Kidney (tissue), 14 donors: ENCODE measurements around the gene UGT1A3. TPM values are rescaled to one million over a fixed set of nuclear protein-coding genes. Genes with fewer than 3 reads are reported as not detected.
A peak's percentile ranks its signal among the peaks of the same experiment; 100 is the strongest.

Experiments
- DNase-seq, 5 donors: peaks; one replicate each; pipeline ENCODE4 v3.0.0-alpha.2; 2013 to 2020
- FAIRE-seq: peaks from 2 replicates; lab custom pipeline; 2012; peaks lifted over from hg19 to GRCh38; lab: Jason Lieb, UNC
- H3K27ac ChIP-seq, 2 donors: one replicate each; pipeline ENCODE4 v1.7.0; 2013; ENCODE audit warnings: low read depth in 2 of 2, low read length in 2 of 2, inconsistent platforms in 1 of 2
- H3K27me3 ChIP-seq: one replicate; pipeline ENCODE4 v1.7.1; 2013; ENCODE audit warnings: low read length, inconsistent platforms; ENCODE audit not compliant: control insufficient read depth, insufficient read depth
- H3K36me3 ChIP-seq, 3 donors: one replicate each; pipeline versions ENCODE4 v1.7.0 to v1.7.1; 2013; ENCODE audit warnings: low read length in 3 of 3, control low read depth in 1 of 3, inconsistent platforms in 1 of 3; ENCODE audit not compliant: insufficient read depth in 3 of 3, control insufficient read depth in 2 of 3
- H3K4me1 ChIP-seq, 3 donors: one replicate each; pipeline versions ENCODE4 v1.7.0 to v1.7.1; 2013; ENCODE audit warnings: low read length in 3 of 3, inconsistent platforms in 1 of 3, low read depth in 1 of 3; ENCODE audit not compliant: control insufficient read depth in 2 of 3, insufficient read depth in 2 of 3
- H3K4me3 ChIP-seq, 3 donors: one replicate each; pipeline versions ENCODE4 v1.7.0 to v1.8.1; 2013; ENCODE audit warnings: low read length in 3 of 3, control low read depth in 1 of 3, inconsistent platforms in 1 of 3
- H3K9ac ChIP-seq, 3 donors: one replicate each; pipeline versions ENCODE4 v1.7.0 to v1.7.1; 2013; ENCODE audit warnings: low read length in 3 of 3, control low read depth in 1 of 3, inconsistent platforms in 1 of 3
- H3K9me3 ChIP-seq, 3 donors: one replicate each; pipeline versions ENCODE4 v1.7.0 to v1.7.1; 2013; ENCODE audit warnings: low read length in 3 of 3, control low read depth in 1 of 3, inconsistent platforms in 1 of 3; ENCODE audit not compliant: control insufficient read depth in 2 of 3, insufficient read depth in 1 of 3
- CTCF ChIP-seq: IDR thresholded peaks from 3 replicates; pipeline ENCODE4 v1.5.1; 2012; ENCODE audit warnings: mild to moderate bottlenecking, moderate library complexity, borderline replicate concordance; ENCODE audit not compliant: insufficient read depth; ENCODE audit errors: extremely low read depth
- intact Hi-C: fragments of 100-400 bp; cut with DNase I; formaldehyde crosslinking; loops from one replicate; pipeline ENCODE4 v1.11.1; 2022
- polyA plus RNA-seq: library from polyadenylated mRNA; stranded (reverse); fragments of 350-450 nt; fragmentation: Illumina TruSeq; extraction: RNeasy Lipid Tissue Mini Kit (QIAGEN cat#74804); gene quantifications from one replicate; pipeline ENCODE4 v1.2.3, GENCODE V29; 2014; ENCODE audit warnings: low read depth, low replicate concordance; ENCODE audit not compliant: insufficient read depth
- total RNA-seq: library from RNA; stranded (reverse); fragmentation: NEBNext Ultra II Directional; extraction: Animal tissue kit (Norgen Biotek cat#: 25700); gene quantifications from one replicate; pipeline ENCODE4 v1.2.1, GENCODE V29; 2021
- donor health status: control.
- donor health status: control.
- donor health status: control.
- donor health status: control.
- donor health status: control.
- donor health status: DM: yes; HTN: yes; CAD: no.
- donor health status: Normal renal cell carcinoma (clear cell type).

UGT1A3 gene
- total and polyA plus RNA-seq, 2 donors from 2014 or later = 0.47 to 0.57 TPM

DNA sequence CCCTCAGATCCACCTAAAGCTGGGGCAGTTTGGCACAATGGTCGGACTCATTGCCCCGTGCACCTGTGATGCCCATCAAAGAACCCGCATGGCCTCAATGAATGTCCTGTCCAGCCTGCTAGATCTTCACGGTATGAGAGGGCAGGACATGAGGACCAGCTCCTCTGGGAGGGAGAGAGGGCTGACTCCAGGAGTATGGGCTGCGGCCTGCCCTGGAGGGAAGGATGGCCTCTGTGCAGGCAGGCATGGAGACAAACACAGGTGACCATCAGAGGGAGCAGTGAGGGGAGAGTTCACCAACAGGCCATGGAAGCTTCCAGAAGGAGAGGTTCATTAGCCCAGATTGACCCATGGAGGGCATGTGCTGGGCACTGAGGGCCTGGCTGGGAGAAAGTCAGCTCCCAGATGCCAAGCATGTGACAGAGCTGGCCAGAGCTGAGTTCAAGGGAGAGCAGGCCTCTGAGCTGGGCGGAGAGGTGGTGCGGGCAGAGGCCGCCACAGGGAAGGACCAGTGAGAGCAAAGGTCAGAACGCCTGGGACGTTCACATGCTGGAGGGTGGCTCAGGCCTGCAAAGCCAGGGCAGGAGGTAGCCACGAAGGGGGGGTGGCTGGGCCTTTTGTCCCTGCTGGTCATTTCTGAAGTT is 89.3 kb downstream of the UGT1A3 start:
- intact Hi-C loops = no loop called here
- peak in 2 of 5 donors; percentile 27 to 37 for DNase-seq
- no peak overlapping the region for H3K9ac ChIP-seq
- no peaks in the 10 kb centered on the region for H3K36me3 ChIP-seq
- no peaks in the 10 kb centered on the region for H3K27me3 ChIP-seq
- H3K4me3 ChIP-seq = no peak overlapping the region
- H3K27ac ChIP-seq = no peak overlapping the region
- H3K9me3 ChIP-seq = no peaks in the 10 kb centered on the region
- FAIRE-seq = no peak
- no peak for TF ChIP-seq CTCF
- no peaks in the 10 kb centered on the region for H3K4me1 ChIP-seq

DNA sequence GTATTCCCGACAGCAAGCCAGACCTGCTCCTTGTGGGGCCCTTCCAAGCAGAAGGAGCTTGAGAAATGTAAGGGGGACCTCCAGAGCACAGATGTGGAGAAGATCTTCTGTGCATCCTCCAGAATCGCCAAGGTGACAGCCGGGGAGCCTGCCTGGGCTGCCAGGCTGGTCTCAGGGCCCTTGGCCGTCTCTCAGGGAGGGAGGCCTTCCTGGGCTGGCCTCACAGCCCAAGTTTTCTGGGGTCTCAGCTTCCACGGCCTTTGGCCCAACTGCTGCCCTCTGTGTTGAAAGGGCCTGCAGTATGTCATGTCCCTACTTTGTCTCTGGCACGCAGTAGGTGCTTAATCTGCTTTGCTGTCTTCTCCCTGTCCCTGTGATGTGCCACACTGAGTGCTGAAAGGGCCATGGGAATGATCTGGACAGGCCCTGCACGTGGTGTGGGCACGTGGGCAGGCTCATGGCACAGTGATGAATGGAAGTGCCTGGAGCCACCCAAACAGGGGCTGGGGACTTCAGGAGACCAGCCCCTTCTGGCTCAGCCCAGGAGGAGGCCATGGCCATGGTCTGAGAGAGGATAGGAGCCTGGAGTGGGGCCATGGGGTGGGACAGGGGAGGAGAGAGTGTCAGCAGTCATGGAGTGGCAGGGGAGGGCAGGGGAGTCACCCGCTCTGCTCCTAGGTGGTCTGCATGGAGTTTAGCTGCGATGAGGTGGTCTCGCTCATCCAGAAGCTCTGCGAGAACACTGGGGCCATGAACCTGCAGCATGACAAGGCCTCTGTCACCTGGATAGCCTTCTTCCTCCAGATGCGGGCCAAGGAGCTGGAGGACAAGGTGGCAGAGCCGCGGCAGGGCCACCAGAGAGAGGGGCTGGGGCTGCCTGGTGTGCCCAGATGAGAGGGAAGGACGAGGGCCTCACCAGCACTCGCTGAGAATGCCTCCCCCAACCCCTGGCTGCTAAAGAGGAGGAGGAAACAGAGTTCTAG is 90.1 kb downstream of the UGT1A3 start:
- intact Hi-C loops = no loop called here
- TF ChIP-seq CTCF = no peak
- FAIRE-seq (no peak), DNase-seq (peak in 2 of 5 donors; percentile 16 to 31)
- H3K9ac ChIP-seq = no peak overlapping the region
- no peaks in the 10 kb centered on the region for H3K27me3 ChIP-seq
- no peaks in the 10 kb centered on the region for H3K4me1 ChIP-seq
- no peaks in the 10 kb centered on the region for H3K36me3 ChIP-seq
- H3K4me3 ChIP-seq = no peak overlapping the region
- no peaks in the 10 kb centered on the region for H3K9me3 ChIP-seq
- no peak overlapping the region for H3K27ac ChIP-seq

- no peak for TF ChIP-seq CTCF
- FAIRE-seq = no peak
- H3K4me1 ChIP-seq = no peaks in the 10 kb centered on the region
Measured at GRCh38 chr2:233819884-233820773, 91.3 kb downstream of the UGT1A3 start.

More at GRCh38 chr2:233819884-233820773, 91.3 kb downstream of the UGT1A3 start:
- no peak overlapping the region for H3K9ac ChIP-seq
- intact Hi-C loops = no loop called here
- H3K27me3 ChIP-seq = no peaks in the 10 kb centered on the region
- no peaks in the 10 kb centered on the region for H3K9me3 ChIP-seq
- no peak overlapping the region for H3K27ac ChIP-seq
- no peak overlapping the region for H3K4me3 ChIP-seq
- peak in 2 of 5 donors; percentile 14 to 56 for DNase-seq
- no peaks in the 10 kb centered on the region for H3K36me3 ChIP-seq
